Vagina (tissue), 2 donors: ENCODE data around the gene TUBGCP4.

Experiments
- CTCF ChIP-seq, 3 experiments: fragments of 450-650 bp in 2 of 3; fragments of 200-600 bp in 1 of 3; sonication (generic) in 1 of 3; IDR thresholded peaks; one replicate each; pipeline ENCODE4 v1.5.1; 2017 to 2019; ENCODE audit warnings: antibody characterized with exemption in 3 of 3, mild to moderate bottlenecking in 2 of 3, moderate library complexity in 2 of 3
- POLR2A ChIP-seq, 2 donors: fragments of 450-650 bp; IDR thresholded peaks; one replicate each; pipeline ENCODE4 v1.6.1; 2017; ENCODE audit warnings: antibody characterized with exemption in 2 of 2, mild to moderate bottlenecking in 2 of 2, moderate library complexity in 2 of 2
- POLR2AphosphoS5 ChIP-seq, 2 donors: sonication (generic); formaldehyde crosslinking; IDR thresholded peaks; one replicate each; pipeline ENCODE4 v1.9.0; 2017; ENCODE audit warnings: antibody characterized with exemption in 2 of 2, mild to moderate bottlenecking in 2 of 2, low read depth in 1 of 2; ENCODE audit not compliant: insufficient read depth in 1 of 2

- TF ChIP-seq POLR2A (IDR thresholded peaks at IDR 0.05) (no peak), CTCF (IDR thresholded peaks at IDR 0.05) (no peak), POLR2AphosphoS5 (IDR thresholded peaks at IDR 0.05; ENCODE audit: insufficient read depth in 1 of 2, low read depth in 1 of 2) (no peak)
These were observed 39.8 kb downstream of the TUBGCP4 start for GRCh38 chr15:43410572-43411214.
